Astrocyte (in vitro differentiated cells and primary cell): Measurements from ENCODE around the gene PRR30.
A peak's percentile ranks its signal among the peaks of the same experiment; 100 is the strongest.

Experiments used
- EZH2 ChIP-seq: IDR thresholded peaks from 2 replicates; pipeline ENCODE4 v1.6.1; 2012; ENCODE audit warnings: mild to moderate bottlenecking, low read length, inconsistent platforms; ENCODE audit not compliant: insufficient read depth
- TF ChIP-seq, protein P1 (sequence below): IDR thresholded peaks from 2 replicates; pipeline ENCODE4 v1.5.1; 2011; ENCODE audit warnings: low read depth, mild to moderate bottlenecking, inconsistent platforms, low read length, moderate library complexity; ENCODE audit not compliant: insufficient read depth

DNA sequence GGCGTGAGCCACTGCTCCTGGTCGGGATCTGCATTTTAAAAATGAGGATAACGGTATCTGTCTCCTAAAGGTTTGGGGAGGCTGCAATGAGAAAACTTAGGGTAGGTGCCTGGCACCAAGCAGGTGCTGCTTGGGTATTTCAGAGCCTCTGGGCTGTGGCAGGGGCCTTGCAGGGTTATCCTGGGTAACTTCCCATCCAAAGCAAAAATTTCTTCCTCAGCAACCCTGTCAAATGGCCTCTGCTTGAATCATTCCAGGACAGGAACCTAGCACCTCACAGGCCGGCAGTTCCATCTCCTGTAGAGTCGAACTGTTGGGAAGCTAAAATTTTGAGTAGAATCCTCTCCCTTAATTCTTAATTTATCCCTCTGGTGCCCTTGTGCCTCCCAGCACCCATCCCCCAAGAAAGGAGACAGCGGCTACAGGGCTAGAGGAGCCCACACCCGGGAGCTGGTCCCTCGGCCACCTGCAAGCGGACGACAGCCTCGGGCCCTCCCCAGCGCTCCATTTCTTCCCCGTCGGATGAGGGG, 21.1 kb downstream of the PRR30 start:
- TF ChIP-seq, protein P1, sequence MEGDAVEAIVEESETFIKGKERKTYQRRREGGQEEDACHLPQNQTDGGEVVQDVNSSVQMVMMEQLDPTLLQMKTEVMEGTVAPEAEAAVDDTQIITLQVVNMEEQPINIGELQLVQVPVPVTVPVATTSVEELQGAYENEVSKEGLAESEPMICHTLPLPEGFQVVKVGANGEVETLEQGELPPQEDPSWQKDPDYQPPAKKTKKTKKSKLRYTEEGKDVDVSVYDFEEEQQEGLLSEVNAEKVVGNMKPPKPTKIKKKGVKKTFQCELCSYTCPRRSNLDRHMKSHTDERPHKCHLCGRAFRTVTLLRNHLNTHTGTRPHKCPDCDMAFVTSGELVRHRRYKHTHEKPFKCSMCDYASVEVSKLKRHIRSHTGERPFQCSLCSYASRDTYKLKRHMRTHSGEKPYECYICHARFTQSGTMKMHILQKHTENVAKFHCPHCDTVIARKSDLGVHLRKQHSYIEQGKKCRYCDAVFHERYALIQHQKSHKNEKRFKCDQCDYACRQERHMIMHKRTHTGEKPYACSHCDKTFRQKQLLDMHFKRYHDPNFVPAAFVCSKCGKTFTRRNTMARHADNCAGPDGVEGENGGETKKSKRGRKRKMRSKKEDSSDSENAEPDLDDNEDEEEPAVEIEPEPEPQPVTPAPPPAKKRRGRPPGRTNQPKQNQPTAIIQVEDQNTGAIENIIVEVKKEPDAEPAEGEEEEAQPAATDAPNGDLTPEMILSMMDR = no peak
- TF ChIP-seq EZH2 = peak; percentile 15
